MCF 10A (cell line): Measurements from ENCODE around the gene NISCH. TPM values are rescaled to one million over a fixed set of nuclear protein-coding genes. Genes with fewer than 3 reads are reported as not detected.

ENCODE experiments used
- BruUV-seq: library from RNA; stranded (reverse); fragments of 400-500 nt; replicated peaks from 2 replicates; lab custom pipeline; 2021; lab: Mats Ljungman, UMichigan
- CTCF ChIA-PET: fragments of 300-600 bp; sonication (Branson Sonifier 250); formaldehyde crosslinking; extraction: SDS; loops from one replicate; lab custom pipeline; 2021; ENCODE audit warnings: antibody characterized with exemption, inconsistent platforms; lab: Yijun Ruan, JAX
- POLR2A ChIA-PET: fragments of 300-600, 350-650 bp; sonication (Branson Sonifier 250); formaldehyde crosslinking; extraction: SDS; loops from one replicate; lab custom pipeline; 2020; ENCODE audit warnings: antibody characterized with exemption, inconsistent platforms; lab: Yijun Ruan, JAX
- DNase-seq: peaks from one replicate; pipeline ENCODE4 v3.0.0-alpha.2; 2018; ENCODE audit not compliant: unreplicated experiment
- H3K27ac Mint-ChIP-seq: one replicate; pipeline ENCODE4 v1.8.0; 2022; ENCODE audit warnings: mild to moderate bottlenecking, low read depth, mixed read lengths; ENCODE audit not compliant: unreplicated experiment
- H3K27me3 Mint-ChIP-seq: one replicate; pipeline ENCODE4 v1.8.0; 2022; ENCODE audit warnings: mixed read lengths; ENCODE audit not compliant: insufficient read depth, unreplicated experiment
- H3K36me3 Mint-ChIP-seq: one replicate; pipeline ENCODE4 v1.8.0; 2022; ENCODE audit warnings: mild to moderate bottlenecking, moderate library complexity, mixed read lengths; ENCODE audit not compliant: insufficient read depth, unreplicated experiment
- H3K4me1 Mint-ChIP-seq: one replicate; pipeline ENCODE4 v1.8.0; 2022; ENCODE audit warnings: mixed read lengths; ENCODE audit not compliant: insufficient read depth, unreplicated experiment
- H3K4me3 Mint-ChIP-seq: one replicate; pipeline ENCODE4 v1.8.0; 2022; ENCODE audit warnings: mild to moderate bottlenecking, moderate library complexity, mixed read lengths; ENCODE audit not compliant: unreplicated experiment
- H3K9me3 Mint-ChIP-seq: one replicate; pipeline ENCODE4 v1.8.0; 2022; ENCODE audit warnings: mixed read lengths; ENCODE audit not compliant: unreplicated experiment
- CTCF ChIP-seq: fragments of 200-600 bp; IDR thresholded peaks from one replicate; pipeline ENCODE4 v1.8.0; 2022; ENCODE audit warnings: antibody characterized with exemption, mild to moderate bottlenecking; ENCODE audit not compliant: unreplicated experiment
- intact Hi-C: fragments of 100-400 bp; cut with micrococcal nuclease; formaldehyde crosslinking; loops from 2 replicates; pipeline ENCODE4 v1.14.1; 2022
- total RNA-seq: library from RNA; stranded (reverse); gene quantifications from 2 replicates; pipeline ENCODE4 v1.2.3, GENCODE V29; 2022

The NISCH gene
- total RNA-seq, 1 experiment from 2014 or later = 60.5 TPM

- H3K27ac Mint-ChIP-seq = peak within 1 kb of the TSS; percentile 95
- H3K4me3 Mint-ChIP-seq = peak within 1 kb of the TSS; percentile 92
- peaks cover 10% of the 10 kb centered on the region for H3K36me3 Mint-ChIP-seq
- no peak for DNase-seq
- intact Hi-C loops = no loop called here
- no TSS peak for BruUV-seq
- peaks cover 26% of the 10 kb centered on the region for H3K4me1 Mint-ChIP-seq
- ChIA-PET CTCF (interaction anchor here (0.5 to 2.0 kb wide), 3 partner anchors 8 to 210 kb away, joined by 3 to 11 read pairs (median 5); partner anchors contain the start of gene SEMA3G), POLR2A (interaction anchor here (0.6 to 0.7 kb wide), 2 partner anchors 74 to 323 kb away, joined by 3 read pairs; no protein-coding TSS in a partner anchor)
- H3K9me3 Mint-ChIP-seq = no peaks in the 10 kb centered on the region
- H3K27me3 Mint-ChIP-seq = no peaks in the 10 kb centered on the region
- no peak for TF ChIP-seq CTCF
Observed at GRCh38 chr3:52453496-52454249, 1.7 kb upstream of the NISCH start, which contains the start of gene TNNC1. Gene TNNC1 (minus strand): TSS chr3:52454041. CDS start chr3:52454015, 26 bp downstream.

GRCh38 chr3:52454250-52454937 lies 1.0 kb upstream of the NISCH start:
- BruUV-seq = no TSS peak
- intact Hi-C loops = no loop called here
- H3K27me3 Mint-ChIP-seq = no peaks in the 10 kb centered on the region
- no peaks in the 10 kb centered on the region for H3K9me3 Mint-ChIP-seq
- H3K4me3 Mint-ChIP-seq = peak overlapping the region; percentile 92
- POLR2A ChIA-PET = interaction anchor here (0.5 to 0.6 kb wide), 2 partner anchors 44 to 322 kb away, joined by 3 read pairs; no protein-coding TSS in a partner anchor
- H3K36me3 Mint-ChIP-seq = peaks cover 12% of the 10 kb centered on the region
- TF ChIP-seq CTCF = no peak
- DNase-seq = no peak
- CTCF ChIA-PET = interaction anchor here (1.1 to 2.0 kb wide), 2 partner anchors 9 to 42 kb away, joined by 3 to 11 read pairs; partner anchors contain the start of gene SEMA3G
- peak overlapping the region; percentile 95 for H3K27ac Mint-ChIP-seq
- H3K4me1 Mint-ChIP-seq = peaks cover 26% of the 10 kb centered on the region

- Mint-ChIP-seq H3K27me3 (no peaks in the 10 kb centered on the region), H3K4me3 (peak overlapping the region; percentile 92), H3K4me1 (peaks cover 26% of the 10 kb centered on the region), H3K36me3 (peaks cover 17% of the 10 kb centered on the region), H3K9me3 (no peaks in the 10 kb centered on the region), H3K27ac (peak overlapping the region; percentile 95)
- TF ChIP-seq CTCF = no peak
- ChIA-PET CTCF (interaction anchor here (2.0 kb wide), 1 partner anchor 42 kb away, joined by 11 read pairs; no protein-coding TSS in a partner anchor), POLR2A (interaction anchor here (0.5 kb wide), 1 partner anchor 44 kb away, joined by 3 read pairs; no protein-coding TSS in a partner anchor)
- DNase-seq = no peak
- BruUV-seq = no TSS peak
- intact Hi-C loops = no loop called here
Observed at GRCh38 chr3:52454938-52455282, 494 bp upstream of the NISCH start.
